SKM-1 (cell line): ENCODE data around the gene OLFM2.
"Not testable (repeated sequence)": the region's sequence is repeated elsewhere in the genome, so short reads cannot be mapped to it uniquely, and the experiment has no call there.

ENCODE experiments used
- DNase-seq: peaks from one replicate; lab custom pipeline; 2025; ENCODE audit not compliant: unreplicated experiment; lab: John Stamatoyannopoulos, UW

The OLFM2 gene

DNA sequence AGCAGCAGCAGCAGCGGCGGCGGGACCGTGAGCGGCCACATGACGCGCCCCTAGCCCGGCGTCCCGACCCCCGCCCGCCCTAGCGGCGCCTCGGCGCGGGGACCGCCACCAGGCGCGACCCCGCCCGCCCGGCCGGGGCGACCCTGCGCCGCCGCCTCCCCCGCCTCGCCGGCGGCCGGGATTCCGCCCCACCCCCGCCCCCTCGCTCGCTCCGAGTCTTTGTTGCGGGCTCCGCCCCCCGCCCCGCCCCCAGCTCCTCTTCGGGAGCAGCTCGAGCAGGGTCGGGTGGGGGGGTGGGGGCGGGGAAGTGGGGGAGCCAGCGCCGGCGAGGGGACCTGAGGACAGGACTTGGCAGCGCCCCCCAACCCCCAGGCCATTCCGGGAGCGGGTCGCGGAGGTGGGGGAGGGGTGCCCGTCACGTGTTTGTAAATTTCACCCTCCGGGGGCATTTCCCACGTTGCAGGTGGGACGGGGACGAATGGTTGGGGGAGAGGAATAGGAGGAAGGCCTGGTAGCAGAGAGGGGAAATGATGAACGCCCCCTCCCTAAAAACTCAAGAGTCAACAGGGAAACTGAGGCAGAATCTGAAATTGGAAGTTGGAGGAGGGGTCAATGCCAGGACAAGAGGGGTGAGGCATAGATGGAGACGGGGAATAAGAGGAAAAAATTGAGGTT, at the start of gene OLFM2:
TSS of gene OLFM2 (minus strand) at position 190 of the 675 bp plus-strand sequence. CDS start at position 41, 149 bp downstream.
- no peak for DNase-seq

DNA sequence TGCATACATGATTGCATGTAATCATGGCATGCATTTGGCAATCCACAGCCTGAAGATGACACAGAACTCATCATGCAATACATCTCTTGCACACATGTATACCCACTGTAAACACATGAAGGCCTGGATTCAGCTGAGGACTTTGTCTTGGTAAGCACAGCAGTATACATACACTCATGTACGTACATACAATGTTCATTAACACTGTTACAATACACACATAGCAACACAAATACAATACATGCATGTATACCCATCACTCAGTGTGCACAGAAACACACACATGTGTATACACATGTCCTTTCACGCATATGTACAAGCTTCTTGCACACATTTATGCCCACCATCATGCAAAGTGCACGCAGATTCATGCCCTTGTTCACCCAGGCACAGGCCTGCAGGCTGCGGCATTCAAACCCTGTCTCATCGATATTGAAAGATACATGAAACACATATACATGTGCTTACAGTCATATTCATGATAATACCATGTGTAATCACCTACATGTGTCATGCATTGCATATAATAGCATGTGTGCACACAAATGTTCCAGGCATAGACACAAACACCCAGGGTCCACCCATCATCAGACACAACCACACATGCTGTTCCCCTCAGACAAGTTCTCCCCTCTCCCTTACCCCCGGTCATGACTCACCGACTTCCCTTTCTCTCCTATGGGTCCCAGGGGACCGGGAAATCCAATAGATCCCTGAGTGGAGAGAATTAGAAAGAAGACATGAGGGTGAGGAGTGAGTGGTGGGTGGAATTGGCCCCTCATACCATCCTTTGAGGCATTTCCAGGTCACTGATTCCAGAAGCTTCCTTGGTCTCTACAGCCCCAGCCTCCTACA, 45.3 kb upstream of the OLFM2 start:
- DNase-seq, result no peak

DNA sequence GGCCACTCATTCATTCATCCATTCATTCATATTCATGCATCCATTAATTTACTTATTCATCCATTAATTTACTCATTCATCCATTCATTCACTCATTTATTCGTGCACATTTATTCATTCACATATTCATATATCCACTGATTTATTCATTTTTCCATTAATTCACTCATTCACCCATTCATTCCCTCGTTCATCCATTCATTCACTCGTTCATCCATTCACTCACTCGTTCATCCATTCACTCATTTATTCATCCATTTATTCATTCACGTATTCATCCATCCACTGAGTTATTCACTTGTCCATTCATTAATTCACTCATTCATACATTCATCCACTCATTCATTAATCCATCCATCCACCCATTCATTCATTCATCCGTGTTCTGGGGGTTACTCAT, 35.8 kb upstream of the OLFM2 start:
- DNase-seq, result no peak

DNA sequence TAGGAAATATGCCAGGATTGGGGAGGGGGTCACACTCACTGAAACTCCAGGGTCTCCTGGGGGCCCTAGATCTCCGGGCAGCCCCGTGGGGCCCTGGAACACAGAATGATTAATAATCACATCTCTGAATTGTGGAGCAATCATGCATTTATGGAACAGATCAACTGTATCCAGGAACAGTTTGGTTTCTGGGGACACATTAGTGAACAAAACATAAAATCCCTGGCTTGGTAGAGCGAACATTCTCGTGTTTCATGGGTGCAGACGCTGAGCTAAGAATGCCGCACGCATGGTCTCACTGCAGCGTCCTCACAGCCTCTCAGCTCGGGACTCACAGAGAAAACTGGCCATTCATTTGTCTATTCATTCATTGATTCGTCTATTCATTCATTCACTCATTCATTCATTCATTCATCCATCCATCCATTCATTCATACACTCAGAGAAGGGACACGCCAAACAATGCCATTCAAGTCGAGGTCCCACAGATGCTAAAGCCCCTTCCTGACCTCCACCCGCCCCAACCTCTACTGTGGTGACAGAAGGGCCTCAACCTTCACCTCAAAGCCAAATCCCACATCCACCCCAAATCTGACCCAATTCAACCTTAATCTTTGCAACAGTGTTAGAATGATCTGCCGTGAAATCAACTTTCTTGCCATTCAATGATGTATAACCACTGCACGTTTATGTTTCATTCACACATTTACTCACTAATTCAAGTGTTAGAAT, 35.0 kb upstream of the OLFM2 start:
- DNase-seq, result no peak

DNA sequence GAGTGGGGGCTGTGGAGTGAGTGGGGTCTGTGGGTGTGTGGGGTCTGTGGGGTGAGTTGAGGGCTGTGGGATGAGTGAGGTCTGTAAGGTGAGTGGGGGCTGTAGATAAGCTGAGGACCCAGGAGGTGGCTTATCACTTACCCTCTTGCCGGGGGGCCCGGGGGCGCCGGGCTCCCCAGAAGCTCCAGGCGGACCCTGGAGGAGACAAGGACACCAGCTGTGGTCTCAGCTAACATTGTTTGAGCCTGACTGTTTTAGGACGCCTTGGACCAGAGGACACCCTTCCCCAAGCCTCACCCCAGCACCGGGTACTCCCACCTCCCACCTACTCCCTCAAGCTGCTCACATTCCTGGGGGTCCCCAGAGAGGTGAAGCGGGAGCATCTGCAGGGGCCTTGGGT, 34.2 kb upstream of the OLFM2 start:
- DNase-seq, result no peak

DNA sequence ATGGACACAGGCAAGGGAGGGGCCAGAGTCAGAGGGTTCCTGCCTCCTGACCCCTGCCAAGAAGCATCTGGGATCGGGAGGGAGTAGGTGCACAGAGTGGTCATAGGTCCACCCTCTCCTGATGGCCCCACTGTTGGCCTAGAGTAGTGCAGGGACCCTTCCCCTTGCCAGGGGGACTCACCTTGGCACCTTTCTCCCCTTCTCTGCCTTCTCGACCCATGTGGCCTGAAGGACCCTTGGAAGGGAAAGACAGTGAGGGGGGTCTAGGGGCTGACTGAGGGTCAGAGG, 33.3 kb upstream of the OLFM2 start:
- no peak for DNase-seq

DNA sequence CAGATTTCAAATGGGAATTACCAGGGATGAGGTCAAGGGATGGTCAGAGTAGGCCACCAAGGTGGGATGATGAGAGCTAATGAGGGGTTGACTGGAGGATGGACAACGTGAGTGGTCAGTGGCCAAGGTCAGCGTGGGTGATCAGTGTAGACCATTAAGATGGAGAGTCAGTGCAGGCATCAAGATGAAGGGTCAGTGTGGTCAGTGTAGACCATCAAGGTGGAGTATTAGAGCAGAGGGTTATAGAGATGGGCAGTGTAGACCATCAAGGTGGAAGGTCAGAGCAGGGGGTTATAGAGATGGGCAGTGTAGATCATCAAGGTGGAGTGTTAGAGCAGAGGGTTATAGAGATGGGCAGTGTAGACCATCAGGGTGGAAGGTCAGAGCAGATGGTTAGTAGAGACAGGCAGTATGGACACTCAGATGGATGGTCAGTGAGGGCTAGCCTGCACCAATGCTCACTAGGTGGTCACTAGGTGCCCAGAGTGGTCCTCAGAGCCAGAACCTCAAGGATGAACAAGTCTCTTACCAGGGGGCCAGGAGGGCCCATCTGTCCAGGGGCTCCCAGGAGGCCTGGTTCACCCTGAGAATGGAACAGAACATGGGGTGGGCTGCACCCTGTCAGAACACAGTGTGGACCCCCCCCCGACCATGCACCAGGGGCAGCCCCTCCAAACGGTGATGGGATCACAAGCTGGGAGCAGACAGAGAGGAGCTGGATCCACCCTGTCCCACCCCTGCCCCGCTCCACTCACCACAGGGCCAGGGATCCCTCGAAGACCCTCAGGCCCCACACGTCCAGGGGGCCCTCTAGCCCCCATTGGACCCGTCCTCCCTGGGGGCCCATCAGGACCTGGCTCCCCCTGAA, 32.7 kb upstream of the OLFM2 start:
- no peak for DNase-seq

DNA sequence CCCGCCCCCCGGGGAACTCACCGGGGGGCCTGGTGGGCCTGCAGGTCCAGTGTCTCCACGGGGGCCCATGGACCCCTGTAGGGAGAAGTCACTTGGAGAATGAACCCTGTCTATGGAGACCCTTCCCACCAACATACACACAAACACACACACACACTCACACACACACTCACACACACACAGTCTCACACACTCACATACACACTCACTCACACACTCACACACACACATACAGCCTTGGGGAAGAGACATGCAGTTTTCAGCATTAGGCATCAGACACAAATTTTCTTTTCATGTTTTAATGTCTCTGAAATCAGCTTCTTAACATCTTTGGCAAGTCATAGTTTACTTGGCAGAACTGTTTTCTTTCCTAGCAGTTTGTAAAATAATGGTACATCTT, 31.0 kb upstream of the OLFM2 start:
- no peak for DNase-seq

DNA sequence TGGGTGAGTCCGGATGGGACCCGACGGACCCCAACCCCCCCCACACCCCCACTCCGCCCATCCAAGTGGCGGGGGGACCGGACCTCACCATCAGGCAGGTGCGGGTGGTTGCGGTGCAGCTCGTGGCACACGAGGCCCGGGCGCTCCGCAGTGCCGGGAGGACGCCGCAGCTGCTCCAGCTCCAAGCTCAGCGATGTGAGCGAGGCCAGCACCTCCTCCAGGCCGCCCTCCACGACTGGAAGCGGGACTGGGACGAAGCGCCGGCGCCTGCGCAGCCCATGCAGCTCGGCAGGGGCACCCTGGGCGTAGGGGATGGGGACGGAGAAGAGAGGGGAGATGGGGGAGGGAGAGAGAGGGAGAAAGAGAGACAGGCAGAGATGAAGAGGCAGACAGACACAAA, 30.1 kb upstream of the OLFM2 start:
- DNase-seq, result no peak

DNA sequence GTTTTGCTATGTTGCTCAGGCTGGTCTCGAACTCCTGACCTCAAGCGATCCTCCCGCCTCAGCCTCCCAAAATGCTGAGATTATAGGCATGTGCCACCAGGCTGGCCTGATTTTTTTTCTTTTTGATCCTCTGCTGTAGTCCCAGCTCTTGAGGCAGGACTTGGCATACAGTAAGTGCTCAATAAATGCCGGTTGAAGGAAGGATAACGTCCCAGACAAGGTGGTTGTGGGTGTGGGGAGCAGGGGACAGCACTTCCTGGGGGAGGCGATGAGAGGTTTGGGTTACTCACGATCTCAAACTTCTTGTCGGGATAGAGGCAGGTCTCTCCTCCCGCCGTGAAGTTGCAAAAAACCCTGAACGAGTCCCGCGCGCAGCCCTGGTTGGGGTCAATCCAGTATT, 29.7 kb upstream of the OLFM2 start:
- no peak for DNase-seq

DNA sequence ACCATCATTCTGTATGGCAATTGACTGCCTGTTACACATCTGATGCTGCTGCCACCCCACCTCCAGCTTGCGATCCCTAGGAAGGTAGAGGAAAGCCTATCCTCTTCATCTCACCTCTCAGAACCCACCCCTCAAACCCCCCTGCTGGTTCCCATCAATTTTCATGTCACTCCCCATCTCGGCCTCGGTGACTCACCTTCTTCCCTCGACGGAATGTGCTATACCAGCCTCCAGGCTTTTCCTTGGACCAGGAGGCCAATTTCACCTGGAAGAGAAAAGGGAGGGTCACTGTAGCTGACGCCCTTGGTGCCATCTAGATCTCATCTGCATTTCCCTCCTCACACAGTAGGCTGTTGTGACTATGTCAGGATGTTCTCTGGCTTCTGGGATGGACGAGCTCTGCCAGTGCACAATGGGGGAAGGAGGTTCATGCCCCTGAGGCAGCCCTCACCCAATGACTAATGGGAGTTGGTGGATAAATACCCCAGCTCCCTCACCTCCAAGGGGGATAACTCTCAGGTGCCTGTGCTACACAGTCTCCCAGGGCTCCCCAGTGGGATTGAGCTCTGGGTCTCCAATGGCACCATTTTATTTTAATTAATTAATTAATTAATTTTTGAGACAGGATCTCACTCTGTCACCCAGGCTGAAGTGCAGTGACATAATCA, 26.4 kb upstream of the OLFM2 start:
- no peak for DNase-seq

DNA sequence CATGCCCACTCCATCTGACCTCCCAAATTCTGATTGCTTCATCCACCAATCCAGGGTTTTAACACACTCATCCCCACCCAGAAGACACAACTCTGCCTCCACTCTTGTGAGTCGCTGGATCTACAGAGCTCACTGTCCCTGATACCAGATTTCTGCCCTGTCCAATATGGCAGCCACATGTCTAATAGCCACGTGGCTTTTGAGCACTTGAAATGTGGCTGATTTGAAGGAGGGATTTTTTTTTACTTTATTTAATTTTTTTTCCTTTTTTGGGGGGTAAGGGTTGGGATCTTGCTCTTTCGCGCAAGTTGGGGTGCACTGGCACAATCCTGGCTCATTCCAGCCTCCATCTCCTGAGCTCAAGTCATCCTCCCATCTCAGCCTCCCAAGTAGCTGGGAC, 24.8 kb upstream of the OLFM2 start:
- no peak for DNase-seq

DNA sequence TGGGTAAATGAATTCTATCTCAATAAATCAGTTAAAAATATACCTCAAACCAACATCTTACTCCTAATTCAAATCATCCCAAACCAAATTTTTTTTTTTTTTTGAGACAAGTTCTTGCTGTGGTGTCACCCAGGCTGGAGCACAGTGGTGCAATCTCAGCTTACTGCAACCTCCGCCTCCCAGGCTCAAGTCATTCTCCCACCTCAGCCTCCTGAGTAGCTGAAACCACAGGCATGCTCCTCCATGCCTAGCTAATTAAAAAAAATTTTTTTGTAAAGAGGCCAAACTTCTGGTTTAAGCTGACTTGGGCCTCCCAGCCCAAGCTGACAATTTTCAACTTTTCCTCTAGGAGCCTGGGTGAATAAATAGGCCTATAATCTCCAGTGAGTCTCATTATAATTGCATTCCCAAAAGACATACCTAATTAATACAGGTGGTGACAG, 22.1 kb upstream of the OLFM2 start:
- DNase-seq, result no peak

DNA sequence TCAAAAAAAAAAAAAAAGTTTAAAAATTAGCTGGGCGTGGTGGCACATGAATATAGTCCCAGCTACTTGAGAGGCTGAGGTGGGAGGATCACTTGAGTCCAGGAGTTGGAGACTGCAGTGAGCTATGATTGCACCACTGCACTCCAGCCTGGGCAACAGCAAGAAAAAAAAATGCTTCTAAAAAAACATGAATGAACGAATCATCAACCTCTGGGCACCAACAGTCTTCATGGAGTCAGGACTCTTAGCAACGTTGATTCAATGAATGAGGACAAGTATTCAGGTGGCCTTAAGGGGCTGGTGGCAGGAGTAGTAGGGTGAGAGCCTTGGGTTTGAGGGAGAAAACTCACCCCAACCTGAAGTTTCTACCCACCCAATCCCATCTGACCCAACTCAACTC, 20.6 kb upstream of the OLFM2 start:
- DNase-seq, result no peak

DNA sequence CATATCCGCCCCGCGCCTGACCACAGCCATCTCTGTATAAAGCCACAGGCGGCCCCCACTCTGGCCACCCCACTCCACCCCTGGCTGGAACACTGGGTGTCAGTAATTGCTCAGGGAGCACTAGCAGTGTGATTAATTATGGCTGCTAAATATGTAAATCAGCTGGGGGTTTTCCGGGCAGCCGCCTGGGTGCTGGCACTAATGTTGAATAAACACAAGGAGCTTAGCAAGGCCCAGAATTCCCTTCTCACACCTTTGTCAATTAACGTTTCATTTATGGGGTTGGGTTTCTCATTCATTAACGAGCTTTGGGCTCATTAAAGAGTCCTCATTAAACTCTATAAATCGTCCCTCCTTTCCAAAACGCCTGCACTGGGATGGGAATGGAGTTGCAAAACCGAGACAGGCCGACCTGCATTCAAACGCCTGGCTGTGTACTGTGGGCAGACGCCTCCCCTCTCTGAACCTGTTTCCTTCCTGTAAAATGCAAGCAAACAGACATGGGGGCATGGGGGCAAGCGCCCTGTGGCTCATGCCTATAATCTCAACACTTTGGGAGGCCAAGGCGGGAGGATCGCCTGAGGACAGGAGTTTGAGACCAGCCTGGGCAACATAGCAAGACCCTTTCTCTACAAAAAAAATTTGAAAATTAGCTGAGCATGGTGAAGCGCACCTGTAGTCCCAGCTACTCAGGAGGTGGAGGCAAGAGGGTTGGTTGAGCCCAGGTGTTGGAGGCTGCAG, 17.7 kb upstream of the OLFM2 start:
- DNase-seq, result no peak

DNA sequence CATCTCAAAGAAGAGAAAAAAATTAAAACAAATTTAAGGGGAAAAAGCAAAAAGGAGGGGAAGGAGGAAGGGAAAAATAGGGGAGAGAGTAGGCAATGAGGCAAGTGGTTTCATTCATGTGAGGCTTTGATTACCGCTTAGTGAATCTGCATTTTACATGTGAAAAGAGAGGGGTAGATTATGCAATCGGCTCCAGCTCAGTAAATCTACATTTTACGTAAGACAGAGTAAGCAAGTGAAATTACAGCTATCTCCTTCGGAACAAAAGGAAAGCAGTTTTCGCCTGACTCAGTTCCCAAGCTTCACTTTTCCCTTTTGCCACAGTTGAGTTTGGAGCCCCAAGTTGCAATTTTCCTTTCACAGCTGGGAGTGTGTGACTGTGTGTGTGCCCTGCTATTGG, 16.0 kb upstream of the OLFM2 start:
- DNase-seq, result no peak

DNA sequence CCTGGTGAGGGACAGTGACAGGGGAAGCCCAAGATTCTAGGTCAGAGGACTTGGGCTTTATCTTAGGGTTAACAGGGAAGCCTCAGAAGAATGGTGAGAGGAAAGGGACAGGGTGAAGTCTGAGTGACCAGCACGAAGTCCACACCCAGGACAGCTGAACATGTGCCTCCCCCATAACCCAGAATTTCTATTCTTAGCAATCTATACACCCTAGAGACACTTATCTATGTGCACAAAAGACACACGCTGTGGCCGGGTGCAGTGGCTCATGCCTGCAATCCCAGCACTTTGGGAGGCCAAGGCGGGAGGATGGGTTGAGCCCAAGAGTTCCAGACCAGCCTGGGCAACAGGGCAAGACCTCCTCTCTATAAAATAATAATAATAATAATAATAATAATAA, 11.1 kb upstream of the OLFM2 start:
- DNase-seq, result no peak

DNA sequence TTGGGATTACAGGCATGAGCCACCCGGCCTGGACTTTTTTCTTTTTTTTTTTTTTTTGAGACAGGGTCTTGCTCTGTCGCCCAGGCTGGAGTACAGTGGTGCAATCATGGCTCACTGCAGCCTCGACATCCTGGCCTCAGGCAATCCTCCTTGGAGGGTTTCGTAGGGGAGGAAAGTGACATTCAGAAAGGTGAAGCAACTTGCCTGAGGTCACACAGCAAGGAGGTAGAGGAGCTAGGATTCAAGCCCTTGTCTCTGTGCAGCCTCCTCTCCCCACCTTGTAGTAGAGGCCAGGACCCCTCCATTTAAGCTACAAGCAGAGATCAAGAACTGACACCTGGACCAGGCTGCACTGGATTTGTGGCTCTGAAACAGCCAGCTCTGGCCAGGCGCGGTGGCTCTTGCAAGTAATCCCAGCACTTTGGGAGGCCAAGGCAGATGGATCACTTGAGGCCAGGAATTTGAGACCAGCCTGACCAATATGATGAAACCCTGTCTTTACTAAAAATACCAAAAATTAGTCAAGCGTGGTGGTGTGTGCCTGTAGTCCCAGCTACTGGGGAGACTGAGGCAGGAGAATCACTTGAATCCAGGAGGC, 10.3 kb upstream of the OLFM2 start:
- not testable (repeated sequence) for DNase-seq

DNA sequence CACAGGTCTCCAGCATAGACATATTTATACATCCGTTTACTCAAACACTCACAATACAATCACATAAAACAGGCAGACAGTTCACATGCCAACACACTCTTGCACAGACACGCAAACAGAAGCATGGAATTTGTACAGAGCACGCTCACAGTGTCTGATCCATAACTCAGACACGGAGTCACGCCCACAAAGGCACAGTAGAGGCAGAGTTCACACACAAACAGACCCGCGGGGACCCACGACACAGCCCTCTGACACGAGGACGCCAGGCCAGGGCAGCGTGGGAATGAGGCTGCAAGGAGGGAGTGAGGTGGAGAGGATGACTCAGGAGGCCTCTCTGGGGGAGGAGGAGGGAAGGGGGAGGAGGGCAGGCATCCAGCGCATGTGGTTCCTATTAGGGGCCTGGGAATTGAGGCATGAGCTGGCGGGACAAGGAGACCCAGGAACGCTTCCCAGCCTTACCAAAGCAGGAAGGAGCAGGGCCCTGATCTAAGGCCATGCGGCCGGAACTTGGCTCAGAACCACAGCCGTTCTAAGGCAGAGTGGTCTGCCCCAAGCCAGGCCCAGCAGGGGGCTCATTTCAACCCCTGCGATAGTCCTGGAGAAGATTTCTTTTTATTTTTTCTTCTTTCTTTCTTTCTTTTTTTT, 9.1 kb upstream of the OLFM2 start:
- DNase-seq, result no peak
